T-helper 2 cell treated with Interferon-gamma antibody and Interleukin-4, amounts not matched to agents 5 μg/mL and 100 μg/mL, for 36 hours (primary cell): Measurements from ENCODE around the gene KIF26B.

Experiments
- DNase-seq: peaks from one replicate; pipeline ENCODE4 v3.0.0; 2021; ENCODE audit warnings: low spot score
- H3K27ac Mint-ChIP-seq: one replicate; pipeline ENCODE4 v1.8.0; 2021; ENCODE audit warnings: mild to moderate bottlenecking, mixed read lengths
- H3K27me3 Mint-ChIP-seq: one replicate; pipeline ENCODE4 v1.8.0; 2021; ENCODE audit warnings: low read depth, mixed read lengths
- H3K36me3 Mint-ChIP-seq: one replicate; pipeline ENCODE4 v1.8.0; 2021; ENCODE audit warnings: low read depth, mixed read lengths
- H3K4me1 Mint-ChIP-seq: one replicate; pipeline ENCODE4 v1.8.0; 2021; ENCODE audit warnings: low read depth, mixed read lengths
- H3K4me3 Mint-ChIP-seq: one replicate; pipeline ENCODE4 v1.8.0; 2022; ENCODE audit warnings: mild to moderate bottlenecking, moderate library complexity, mixed read lengths
- H3K9me3 Mint-ChIP-seq: one replicate; pipeline ENCODE4 v1.8.0; 2021; ENCODE audit warnings: mixed read lengths

Gene KIF26B

DNA sequence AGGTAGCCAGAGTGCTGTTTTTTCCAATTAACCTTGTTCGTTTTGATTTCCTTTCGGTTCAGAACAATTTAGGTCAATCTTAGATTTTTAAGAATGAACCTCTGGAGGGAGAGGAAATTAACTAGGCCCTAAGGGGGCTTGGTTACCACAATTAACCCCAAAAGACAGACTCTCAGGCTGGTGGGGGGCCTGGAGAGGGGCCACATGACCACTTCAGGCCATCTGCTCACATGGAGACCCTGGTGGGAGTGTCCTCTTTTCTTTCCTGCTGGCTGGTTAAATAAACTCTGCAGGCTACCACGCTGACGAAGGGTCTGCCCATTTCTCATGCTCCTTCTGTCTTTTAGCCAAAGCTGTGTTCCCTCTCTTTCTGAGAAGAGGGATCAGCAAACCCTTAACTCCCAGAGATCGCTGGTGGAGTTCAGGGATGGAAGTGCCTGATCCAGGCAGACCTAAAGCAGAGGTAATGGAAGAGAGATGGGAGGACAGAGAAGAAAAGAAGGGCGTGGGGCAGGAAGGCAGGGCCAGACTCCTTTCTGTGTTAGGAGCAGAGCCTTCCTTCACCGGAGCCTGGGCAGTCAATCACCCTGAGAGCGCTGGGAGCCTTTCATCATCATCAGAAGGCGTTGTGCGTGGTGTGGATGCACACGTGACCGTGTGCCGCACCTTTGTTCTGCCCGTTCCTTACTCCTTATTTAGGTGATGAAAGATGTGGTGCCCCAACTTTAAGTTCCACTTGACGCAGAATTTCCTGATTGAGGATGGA lies 58.5 kb downstream of the KIF26B start:
- Mint-ChIP-seq H3K36me3 (no peaks in the 10 kb centered on the region), H3K4me3 (no peak overlapping the region), H3K27me3 (no peaks in the 10 kb centered on the region), H3K9me3 (no peaks in the 10 kb centered on the region), H3K4me1 (no peaks in the 10 kb centered on the region), H3K27ac (no peak overlapping the region)
- no peak for DNase-seq

GRCh38 chr1:245215071-245215470 lies 60.3 kb downstream of the KIF26B start:
- Mint-ChIP-seq H3K27me3 (no peaks in the 10 kb centered on the region), H3K36me3 (no peaks in the 10 kb centered on the region), H3K9me3 (no peaks in the 10 kb centered on the region), H3K27ac (no peak overlapping the region), H3K4me1 (no peaks in the 10 kb centered on the region), H3K4me3 (no peak overlapping the region)
- no peak for DNase-seq

DNA sequence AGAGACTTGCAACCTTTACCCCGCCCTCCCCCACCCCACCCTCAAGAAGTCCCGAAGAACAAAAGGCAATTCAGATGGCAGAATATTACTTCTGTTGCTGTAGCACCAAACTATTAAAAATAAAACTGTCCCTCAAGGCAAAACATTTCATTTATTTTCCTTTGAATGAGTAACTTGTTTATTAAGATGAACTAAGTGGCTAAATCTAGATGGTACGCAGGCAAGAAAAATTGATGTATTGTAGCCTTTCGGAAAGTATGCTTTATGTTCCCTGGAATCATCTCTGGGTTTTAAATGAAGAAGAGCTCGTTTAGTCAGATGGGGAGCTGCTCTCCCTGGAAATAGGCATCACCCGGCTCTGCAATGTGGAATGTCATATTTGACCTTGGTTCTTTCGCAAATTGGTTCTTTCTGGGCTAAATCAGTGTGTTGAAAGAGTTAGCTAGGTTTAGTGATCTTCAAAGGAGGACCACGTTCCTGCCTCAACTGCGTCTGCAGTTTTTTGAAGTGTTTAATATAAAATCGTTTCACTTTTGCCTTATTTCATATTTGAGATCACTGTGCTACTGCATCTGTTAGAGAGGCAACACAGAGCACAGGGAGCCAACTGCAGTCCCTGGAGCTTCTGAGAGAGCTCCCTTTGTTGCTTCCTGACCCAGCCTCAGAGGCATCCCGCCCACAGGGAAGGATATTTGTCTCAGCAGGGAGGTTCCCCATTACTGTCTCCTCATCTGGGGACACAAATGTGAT lies 61.8 kb downstream of the KIF26B start:
- no peaks in the 10 kb centered on the region for H3K4me1 Mint-ChIP-seq
- H3K27me3 Mint-ChIP-seq: no peaks in the 10 kb centered on the region
- H3K27ac Mint-ChIP-seq: no peak overlapping the region
- H3K4me3 Mint-ChIP-seq: no peak overlapping the region
- no peak for DNase-seq
- H3K36me3 Mint-ChIP-seq: no peaks in the 10 kb centered on the region
- no peaks in the 10 kb centered on the region for H3K9me3 Mint-ChIP-seq

- H3K4me3 Mint-ChIP-seq: no peak overlapping the region
- H3K4me1 Mint-ChIP-seq: no peaks in the 10 kb centered on the region
- no peak overlapping the region for H3K27ac Mint-ChIP-seq
- no peaks in the 10 kb centered on the region for H3K27me3 Mint-ChIP-seq
- no peak for DNase-seq
- H3K9me3 Mint-ChIP-seq: no peaks in the 10 kb centered on the region
- H3K36me3 Mint-ChIP-seq: no peaks in the 10 kb centered on the region
Observed at GRCh38 chr1:245217853-245218608, 63.2 kb downstream of the KIF26B start.

DNA sequence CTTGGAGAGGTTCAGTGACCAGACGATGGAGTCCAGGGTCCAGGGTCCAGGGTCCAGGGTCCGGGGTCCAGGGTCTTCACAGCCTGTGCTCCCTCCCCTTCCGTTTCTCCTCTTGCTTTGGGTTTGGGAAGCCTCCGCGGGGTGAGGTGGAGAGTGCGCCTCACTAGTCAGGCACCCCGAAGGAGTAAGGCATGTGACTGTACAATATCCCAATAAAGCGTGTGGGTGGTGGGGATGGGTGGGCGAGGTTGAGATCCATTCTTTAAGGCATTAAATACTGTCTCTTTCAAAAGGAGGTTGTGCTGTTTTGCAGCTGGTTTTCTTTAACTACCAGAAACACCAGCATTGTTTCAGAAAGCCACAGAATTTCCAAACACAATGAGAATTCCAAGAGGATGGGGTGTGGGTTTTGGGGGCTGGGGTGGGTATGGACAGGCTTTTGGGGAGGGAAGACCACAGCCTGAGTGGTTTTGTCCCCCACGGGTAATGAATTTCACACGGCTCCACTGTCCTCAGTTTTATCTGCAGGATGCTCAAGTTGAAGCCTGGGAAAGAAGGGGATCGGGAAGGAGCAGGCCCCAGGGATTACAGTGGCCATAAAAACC lies 65.7 kb downstream of the KIF26B start:
- H3K36me3 Mint-ChIP-seq: no peaks in the 10 kb centered on the region
- no peaks in the 10 kb centered on the region for H3K9me3 Mint-ChIP-seq
- H3K27ac Mint-ChIP-seq: no peak overlapping the region
- H3K4me3 Mint-ChIP-seq: no peak overlapping the region
- no peak for DNase-seq
- H3K4me1 Mint-ChIP-seq: no peaks in the 10 kb centered on the region
- H3K27me3 Mint-ChIP-seq: no peaks in the 10 kb centered on the region

GRCh38 chr1:245221805-245222204 lies 67.0 kb downstream of the KIF26B start:
- Mint-ChIP-seq H3K27me3 (no peaks in the 10 kb centered on the region), H3K4me3 (no peak overlapping the region), H3K36me3 (no peaks in the 10 kb centered on the region), H3K9me3 (no peaks in the 10 kb centered on the region), H3K27ac (no peak overlapping the region), H3K4me1 (no peaks in the 10 kb centered on the region)
- no peak for DNase-seq

- H3K4me3 Mint-ChIP-seq: no peak overlapping the region
- no peaks in the 10 kb centered on the region for H3K27me3 Mint-ChIP-seq
- no peaks in the 10 kb centered on the region for H3K4me1 Mint-ChIP-seq
- no peaks in the 10 kb centered on the region for H3K9me3 Mint-ChIP-seq
- no peak overlapping the region for H3K27ac Mint-ChIP-seq
- H3K36me3 Mint-ChIP-seq: no peaks in the 10 kb centered on the region
- no peak for DNase-seq
Observed at GRCh38 chr1:245222931-245223595, 68.3 kb downstream of the KIF26B start.

- Mint-ChIP-seq H3K9me3 (no peaks in the 10 kb centered on the region), H3K27me3 (no peaks in the 10 kb centered on the region), H3K4me1 (no peaks in the 10 kb centered on the region), H3K4me3 (no peak overlapping the region), H3K27ac (no peak overlapping the region), H3K36me3 (no peaks in the 10 kb centered on the region)
- no peak for DNase-seq
Observed at GRCh38 chr1:245225322-245226202, 70.8 kb downstream of the KIF26B start.

GRCh38 chr1:245226203-245226499 lies 71.4 kb downstream of the KIF26B start:
- no peaks in the 10 kb centered on the region for H3K4me1 Mint-ChIP-seq
- no peaks in the 10 kb centered on the region for H3K9me3 Mint-ChIP-seq
- no peak overlapping the region for H3K27ac Mint-ChIP-seq
- H3K4me3 Mint-ChIP-seq: no peak overlapping the region
- no peaks in the 10 kb centered on the region for H3K27me3 Mint-ChIP-seq
- H3K36me3 Mint-ChIP-seq: no peaks in the 10 kb centered on the region
- no peak for DNase-seq

- Mint-ChIP-seq H3K36me3 (no peaks in the 10 kb centered on the region), H3K4me1 (no peaks in the 10 kb centered on the region), H3K4me3 (no peak overlapping the region), H3K9me3 (no peaks in the 10 kb centered on the region), H3K27ac (no peak overlapping the region), H3K27me3 (no peaks in the 10 kb centered on the region)
- no peak for DNase-seq
Observed at GRCh38 chr1:245229051-245229450, 74.3 kb downstream of the KIF26B start.

DNA sequence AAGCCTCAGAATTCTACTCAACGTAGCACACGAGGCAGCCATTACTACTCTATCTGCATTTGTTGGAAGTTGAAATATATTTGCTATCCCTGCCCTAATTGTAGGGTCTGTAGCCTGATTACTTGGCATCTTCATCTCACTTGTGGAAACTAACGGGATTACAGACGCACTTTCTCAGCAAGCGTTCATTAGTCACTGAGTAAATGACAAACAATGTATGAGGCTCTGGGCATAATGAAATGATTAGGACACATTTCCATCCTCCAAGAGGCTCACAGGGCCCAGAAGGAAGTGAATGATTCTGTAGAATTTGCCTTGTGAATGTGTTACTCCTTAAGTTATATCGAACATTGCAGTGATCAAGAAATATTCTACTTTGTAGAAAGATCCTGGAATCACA lies 78.1 kb downstream of the KIF26B start:
- H3K4me1 Mint-ChIP-seq: no peaks in the 10 kb centered on the region
- H3K27me3 Mint-ChIP-seq: no peaks in the 10 kb centered on the region
- H3K36me3 Mint-ChIP-seq: no peaks in the 10 kb centered on the region
- no peak for DNase-seq
- H3K27ac Mint-ChIP-seq: no peak overlapping the region
- H3K4me3 Mint-ChIP-seq: no peak overlapping the region
- H3K9me3 Mint-ChIP-seq: no peaks in the 10 kb centered on the region

- no peaks in the 10 kb centered on the region for H3K27me3 Mint-ChIP-seq
- no peak for DNase-seq
- no peak overlapping the region for H3K27ac Mint-ChIP-seq
Observed at GRCh38 chr1:245234217-245235081, 79.7 kb downstream of the KIF26B start.

More at GRCh38 chr1:245234217-245235081, 79.7 kb downstream of the KIF26B start:
- Mint-ChIP-seq H3K36me3 (no peaks in the 10 kb centered on the region), H3K9me3 (no peaks in the 10 kb centered on the region), H3K4me3 (no peak overlapping the region), H3K4me1 (no peaks in the 10 kb centered on the region)
